Subcutaneous adipose tissue (tissue), 4 donors: Measurements from ENCODE around the gene SMIM29. TPM values are rescaled to one million over a fixed set of nuclear protein-coding genes. Genes with fewer than 3 reads are reported as not detected.

ENCODE experiments used
- CTCF ChIP-seq: fragments of 450-650 bp; IDR thresholded peaks from one replicate; pipeline ENCODE4 v1.5.1; 2016; ENCODE audit warnings: low read depth, mild to moderate bottlenecking, control low read depth, antibody characterized with exemption, moderate library complexity
- small RNA-seq: library from RNA; depleted of rRNA; stranded (forward); fragments of <200 nt; gene quantifications from one replicate; pipeline ENCODE3, GENCODE V24; 2016
- total RNA-seq, 4 donors: library from RNA; depleted of rRNA; stranded (reverse); fragments of >200 nt; gene quantifications; one replicate each; pipeline ENCODE4 v1.1.0, GENCODE V29; 2016

SMIM29 gene
- total RNA-seq, 4 donors from 2014 or later = 11.3 to 23.3 (median 19.5) TPM

DNA sequence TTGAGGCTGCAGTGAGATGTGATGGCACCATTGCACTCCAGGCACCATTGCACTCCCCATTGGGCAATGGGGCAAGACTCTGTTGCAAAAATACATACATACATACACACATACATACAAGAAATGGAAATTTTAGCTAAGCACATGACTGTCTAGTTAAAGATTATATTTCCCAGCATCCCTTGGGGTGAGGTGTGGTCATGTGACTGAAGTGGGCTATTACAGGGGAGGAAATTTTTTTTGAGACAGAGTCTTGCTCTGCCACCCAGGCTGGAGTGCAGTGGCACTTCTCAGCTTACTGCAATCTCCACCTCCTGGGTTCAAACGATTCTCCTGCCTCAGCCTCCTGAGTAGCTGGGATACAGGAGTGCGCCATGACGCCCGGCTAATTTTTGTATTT is 44.1 kb downstream of the SMIM29 start:
- TF ChIP-seq CTCF = no peak

DNA sequence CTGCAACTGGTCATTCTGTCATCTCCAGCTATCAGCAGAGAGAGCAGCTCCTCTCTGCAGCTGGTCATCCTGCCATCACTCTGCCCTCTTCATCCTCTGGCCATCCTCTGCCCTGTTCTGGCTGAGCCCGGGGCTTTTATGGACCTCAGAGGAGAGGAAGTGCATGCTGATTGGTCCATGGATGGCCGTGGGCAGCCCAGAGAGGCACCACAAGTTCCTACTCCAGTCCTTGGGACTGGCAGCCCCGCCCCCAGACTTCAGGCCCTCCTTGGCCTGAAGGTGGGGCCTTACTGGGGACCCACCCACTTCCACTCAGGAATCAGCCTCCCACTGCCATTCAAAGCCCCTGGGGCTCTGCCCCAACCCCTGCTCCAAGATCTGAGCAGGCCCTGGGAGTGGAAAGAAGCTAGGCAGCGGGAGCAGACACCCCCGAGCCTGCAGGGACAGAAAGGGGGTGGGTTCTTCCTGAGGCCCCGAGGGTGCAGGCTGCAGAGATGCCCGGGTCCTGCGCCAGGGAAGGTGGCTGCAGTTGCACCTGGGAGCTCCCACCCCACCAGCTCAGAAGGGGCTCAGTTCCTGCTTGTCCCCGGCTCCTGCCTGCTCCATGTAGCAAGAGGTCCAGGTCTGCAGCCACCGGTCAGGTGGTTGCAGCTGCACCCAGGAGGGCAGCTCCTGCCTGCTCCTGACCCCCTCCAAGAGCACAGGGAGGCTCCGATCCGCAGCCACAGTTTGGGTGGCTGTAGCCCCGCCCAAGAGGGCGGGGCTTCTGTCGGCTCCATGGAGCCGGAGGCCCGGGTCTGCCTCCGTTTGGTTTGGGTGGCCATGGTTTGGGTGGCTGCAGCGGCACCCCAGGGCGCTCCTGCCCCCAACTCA is 46.2 kb downstream of the SMIM29 start:
- no peak for TF ChIP-seq CTCF

DNA sequence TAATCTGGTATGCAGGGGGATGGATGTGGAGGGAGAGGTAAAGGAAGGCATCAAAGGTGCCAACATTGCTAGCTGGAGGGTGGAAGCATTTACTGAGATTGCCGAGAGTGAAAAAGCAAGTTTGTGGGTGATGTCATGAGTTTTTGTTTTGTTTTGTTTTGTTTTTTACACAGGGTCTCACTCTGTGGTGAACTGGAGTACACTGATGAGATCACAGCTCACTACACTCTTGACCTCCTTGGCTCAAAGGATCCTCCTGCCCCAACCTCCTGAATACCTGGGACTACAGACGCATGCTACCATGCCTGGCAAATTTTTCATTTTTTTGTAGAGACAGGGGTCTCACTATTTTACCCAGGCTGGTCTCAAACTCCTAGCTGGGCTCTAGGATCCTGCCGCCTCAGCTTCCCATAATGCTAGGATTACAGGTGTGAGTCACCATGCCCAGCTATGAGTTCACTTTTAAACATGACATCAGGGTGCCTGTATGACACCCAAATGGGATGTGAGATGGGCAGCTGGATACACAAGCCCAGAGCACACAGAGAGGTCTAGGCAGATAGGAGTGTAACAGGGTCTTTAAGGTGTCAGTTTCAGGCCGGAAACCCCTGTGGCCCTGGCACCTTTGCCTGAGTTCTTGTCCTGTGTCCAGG is 47.2 kb downstream of the SMIM29 start:
- no peak for TF ChIP-seq CTCF

GRCh38 chr6:34200340-34200971 is 48.4 kb downstream of the SMIM29 start:
- TF ChIP-seq CTCF = no peak

DNA sequence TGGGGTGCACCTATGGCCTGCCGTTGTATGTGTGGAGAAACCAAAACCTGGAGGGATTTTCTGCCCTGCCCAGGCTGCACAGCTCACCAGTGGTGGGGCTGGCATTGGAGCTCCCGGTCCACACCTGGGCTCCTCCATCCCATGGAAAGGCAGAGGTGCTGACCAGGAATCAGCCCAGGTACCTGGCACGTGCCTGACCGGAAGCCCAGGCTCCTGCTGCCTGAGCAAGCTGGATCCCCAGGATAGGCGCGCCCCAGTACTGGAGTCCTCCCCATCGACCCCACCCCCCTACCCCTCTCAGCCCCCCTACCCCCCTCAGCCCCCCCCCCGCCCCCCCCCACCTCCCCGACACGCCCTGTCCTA is 52.0 kb downstream of the SMIM29 start:
- TF ChIP-seq CTCF = no peak

Small RNAs within 50 kb of the gene (small RNA-seq; reads per million reads assigned to genes)
- gene MIR6835 = not detected

Other genes with a start within 250 kb of the SMIM29 start
- gene GRM4, start 102.9 kb downstream of the SMIM29 start, total RNA-seq = not detected
- 10 to 100 TPM; 10.3 to 21.4 (median 13.5) TPM for gene HMGA1, start 12.1 kb downstream of the SMIM29 start, total RNA-seq
- gene NUDT3, start 143.7 kb upstream of the SMIM29 start, total RNA-seq = 10 to 100 TPM; 27.2 to 33.5 (median 30.5) TPM
- 1,000 to 10,000 TPM; 1,387 to 2,386 (median 2,131) TPM for gene RPS10, start 177.1 kb upstream of the SMIM29 start, total RNA-seq
- under 1 TPM in 1 of 4 donors, not detected in 3; 0.22 TPM for gene PACSIN1, start 217.1 kb upstream of the SMIM29 start, total RNA-seq